HG02610 (cell line): ENCODE results near the gene PPP1R26.
A peak's percentile ranks its signal among the peaks of the same experiment; 100 is the strongest.

Experiments used
- ATAC-seq: cut with Tn5 transposase; IDR thresholded peaks from one replicate; pipeline ENCODE4 v1.9.1; 2021; ENCODE audit warnings: mild to moderate bottlenecking, moderate library complexity; ENCODE audit not compliant: unreplicated experiment

The PPP1R26 gene

GRCh38 chr9:135486267-135487065 is 6.9 kb downstream of the PPP1R26 start:
- no peak for ATAC-seq

DNA sequence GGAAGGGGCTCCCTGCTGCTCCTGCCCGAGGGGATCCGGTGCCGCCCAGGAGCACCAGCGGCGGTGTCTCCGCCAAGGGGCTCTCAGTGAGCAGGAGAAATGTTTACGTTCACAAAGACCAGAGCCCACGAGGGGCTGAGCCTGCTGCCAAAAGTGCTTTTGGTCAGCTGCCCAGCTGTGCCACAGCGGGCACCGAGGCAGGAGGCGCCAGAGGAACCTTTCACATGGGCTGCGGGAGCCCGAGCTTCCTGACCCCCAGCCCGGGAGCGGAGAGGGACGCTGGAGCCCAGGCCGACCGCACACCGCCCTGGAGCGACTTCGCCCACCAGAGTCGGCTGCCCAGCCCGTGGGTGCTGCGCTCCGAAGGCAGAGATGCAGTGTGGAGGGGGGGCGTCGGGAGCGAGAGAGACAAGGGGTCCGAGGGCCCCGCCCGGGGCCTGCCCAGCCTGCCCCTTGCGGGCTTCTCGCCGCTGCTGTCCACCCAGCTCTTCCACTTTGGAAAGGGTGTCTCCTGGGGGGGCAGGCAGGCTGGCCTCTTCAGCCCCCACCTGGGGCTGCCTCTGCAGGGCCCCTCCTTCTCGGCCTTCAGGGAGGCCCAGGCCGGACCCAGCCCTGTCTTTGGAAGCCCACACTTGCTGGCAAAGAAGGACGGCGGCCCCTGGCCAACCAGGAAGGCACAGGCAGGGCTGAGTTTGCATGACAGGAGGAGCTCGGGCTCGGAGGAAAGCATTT is 7.9 kb downstream of the PPP1R26 start:
- no peak for ATAC-seq

DNA sequence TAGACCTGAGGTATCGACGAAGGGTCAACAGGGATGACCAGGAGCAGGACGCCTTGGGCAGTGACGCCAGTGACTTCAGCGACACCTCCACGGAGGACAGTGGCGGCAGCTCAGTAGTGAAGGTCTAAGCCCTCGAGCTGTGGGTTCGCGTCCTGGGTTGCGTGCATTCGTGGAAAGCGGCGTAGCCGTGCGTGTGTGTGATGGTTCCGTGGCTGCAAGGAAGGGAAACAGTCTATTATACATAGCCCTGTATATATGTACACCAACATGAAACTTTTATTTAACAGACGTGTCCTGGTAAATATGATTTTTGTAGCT is 8.4 kb downstream of the PPP1R26 start:
- ATAC-seq: no peak

- ATAC-seq: no peak
Measured at GRCh38 chr9:135488527-135488926, 8.9 kb downstream of the PPP1R26 start.

DNA sequence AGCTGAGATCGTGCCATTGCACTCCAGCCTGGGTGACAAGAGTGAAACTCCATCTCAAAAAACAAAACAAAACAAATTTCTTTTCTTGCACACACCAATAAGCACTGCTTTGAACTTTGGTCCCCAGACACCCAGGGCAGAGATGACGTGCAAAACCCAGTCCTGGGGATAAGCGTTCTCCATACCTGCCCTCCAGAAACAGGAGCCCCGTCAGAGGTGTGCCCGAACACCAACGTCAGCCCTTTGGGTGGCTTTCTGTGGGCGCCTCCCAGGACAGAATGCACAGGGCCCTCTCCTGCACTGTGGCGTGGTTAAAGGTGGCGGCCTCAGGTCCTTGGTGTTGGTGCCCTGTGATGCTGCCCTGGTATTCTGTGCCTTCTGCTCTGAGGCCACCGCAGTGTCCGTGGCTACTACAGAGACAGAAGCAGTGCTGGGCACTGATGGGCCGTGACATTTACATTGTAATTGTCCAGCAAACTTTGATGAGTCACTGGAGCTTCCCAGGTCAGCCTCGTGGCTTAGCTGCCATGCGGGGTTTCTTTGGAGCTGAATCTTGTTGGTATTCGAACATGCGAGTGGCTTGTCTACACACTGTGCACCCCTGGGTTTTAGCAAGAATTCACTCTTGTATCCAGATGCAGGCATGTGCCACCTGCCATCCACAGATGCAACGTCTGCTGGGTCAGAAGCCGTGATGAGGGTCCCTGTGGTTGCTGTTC is 9.8 kb downstream of the PPP1R26 start:
- no peak for ATAC-seq

DNA sequence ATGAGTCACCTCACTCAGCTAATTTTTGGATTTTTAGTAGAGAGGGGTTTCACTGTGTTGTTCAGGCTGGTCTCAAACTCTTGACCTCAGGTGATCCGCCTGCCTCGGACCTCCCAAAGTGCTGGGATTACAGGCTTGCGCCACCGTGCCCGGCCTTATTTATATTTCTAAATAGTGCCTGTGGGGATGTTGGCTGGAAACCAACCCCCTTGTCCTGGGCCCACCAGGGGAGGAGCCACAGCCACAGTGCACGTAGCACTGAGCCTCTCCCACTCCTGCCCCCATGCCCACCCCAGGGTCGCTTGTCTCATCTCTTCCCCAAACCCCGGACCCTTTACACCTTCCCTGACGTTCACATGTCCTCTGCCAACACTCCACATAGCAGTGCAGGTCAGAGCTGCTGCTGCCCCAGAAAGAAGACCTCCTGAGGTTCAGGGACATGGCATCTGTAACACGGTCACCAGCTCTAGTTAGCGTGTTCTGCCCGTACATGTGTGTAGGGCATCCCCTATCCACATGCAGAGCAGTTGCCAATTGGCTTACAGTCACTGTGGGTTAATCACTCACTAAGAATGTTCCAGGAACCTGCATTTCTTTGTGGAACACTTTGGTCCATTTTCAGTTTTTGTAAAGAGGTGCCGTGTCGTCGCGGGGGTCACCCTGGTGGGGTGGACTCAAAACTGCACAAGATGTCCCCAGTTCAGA is 10.7 kb downstream of the PPP1R26 start:
- ATAC-seq: no peak

- ATAC-seq: no peak
Measured at GRCh38 chr9:135490980-135491464, 11.4 kb downstream of the PPP1R26 start.

DNA sequence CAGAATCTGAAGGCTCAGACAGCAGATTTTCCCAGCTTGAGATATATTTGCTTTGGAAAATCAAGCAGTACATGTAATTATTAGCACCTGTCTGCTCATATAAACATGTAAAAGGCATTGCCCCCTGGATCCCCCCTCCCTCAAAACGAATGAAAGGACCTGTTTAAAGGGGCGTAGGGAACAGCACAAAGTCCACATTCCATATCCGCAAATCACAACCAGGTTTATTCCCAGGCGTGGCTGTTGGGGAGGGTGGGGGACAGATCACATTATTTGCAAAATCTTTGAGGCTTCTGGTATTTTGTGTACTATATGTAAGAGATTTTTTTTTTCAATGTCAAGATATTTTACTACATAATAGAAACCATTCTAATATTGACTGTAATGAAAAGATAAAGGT is 12.2 kb downstream of the PPP1R26 start:
- ATAC-seq: no peak

DNA sequence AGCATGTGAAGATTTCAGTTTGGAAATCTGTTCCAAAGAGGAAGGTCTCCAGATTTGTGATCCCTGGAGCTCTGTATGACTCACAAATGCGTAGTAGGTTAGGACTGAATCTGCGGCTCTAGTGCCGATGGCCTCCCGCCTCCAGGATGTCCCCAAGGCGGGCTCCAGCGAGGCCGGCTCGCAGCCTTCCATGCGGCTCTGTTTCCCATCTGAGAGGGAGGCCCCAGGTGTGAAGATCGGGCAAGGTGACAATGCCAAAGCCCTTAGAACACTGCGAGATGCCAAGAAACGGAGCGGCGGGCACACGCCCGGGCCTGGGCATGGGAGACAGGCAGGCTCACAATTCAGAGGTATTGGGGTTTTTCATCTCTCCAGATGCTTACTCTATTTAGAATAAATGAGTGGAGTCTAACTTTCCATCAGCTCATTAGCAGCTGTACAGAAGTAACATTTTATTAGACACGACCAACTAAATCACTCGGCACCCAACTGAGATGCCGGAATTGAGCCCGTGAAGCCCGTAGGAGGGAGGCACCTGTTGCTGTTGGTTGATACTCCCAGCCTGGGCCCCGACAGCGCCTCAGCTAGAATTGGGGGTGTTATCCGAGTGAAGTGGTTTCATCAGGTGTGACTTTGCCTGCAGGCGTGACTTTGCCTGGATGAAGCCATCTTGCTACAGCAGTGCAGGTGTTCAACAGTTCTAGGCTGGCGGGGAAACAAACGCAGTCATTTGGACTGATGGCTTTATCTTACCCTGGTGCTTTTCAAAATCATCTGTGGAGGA is 13.5 kb downstream of the PPP1R26 start:
- ATAC-seq: no peak

DNA sequence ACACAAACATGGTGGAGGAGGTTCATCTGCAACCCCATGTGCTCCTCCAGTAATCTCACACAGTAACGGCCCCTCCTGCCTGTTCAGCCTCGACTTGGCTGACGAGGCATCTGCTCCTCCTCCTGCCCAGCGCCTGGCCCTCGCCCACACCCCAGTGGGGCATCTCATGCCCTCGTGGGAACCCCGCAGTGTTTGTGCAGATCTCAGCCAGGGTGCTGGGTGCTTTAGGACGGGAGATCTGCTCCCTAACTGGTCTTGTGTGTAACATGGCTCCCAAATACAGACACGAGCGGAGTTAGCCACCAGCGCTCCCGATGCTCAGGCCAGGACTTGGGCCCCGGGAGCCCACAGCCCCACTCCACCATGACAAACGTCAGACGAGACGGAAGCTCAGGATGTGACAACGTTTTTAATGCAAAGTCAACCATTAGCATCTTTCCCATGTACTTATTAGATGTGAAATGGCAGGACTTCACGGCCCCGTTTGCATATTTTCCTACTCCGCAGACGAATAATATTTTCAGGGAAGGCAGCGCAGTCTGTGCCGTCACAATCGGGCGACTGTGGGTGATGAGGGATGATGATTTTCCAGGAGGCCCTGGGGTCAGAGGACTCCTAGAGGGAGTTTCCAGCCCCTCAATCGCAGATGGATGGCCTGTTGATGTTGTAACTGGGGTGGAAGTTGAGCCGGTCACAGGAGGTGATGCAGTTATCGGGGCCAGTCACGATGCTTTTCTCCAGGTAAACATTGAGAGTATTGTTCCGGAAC is 15.4 kb downstream of the PPP1R26 start:
- ATAC-seq: no peak

DNA sequence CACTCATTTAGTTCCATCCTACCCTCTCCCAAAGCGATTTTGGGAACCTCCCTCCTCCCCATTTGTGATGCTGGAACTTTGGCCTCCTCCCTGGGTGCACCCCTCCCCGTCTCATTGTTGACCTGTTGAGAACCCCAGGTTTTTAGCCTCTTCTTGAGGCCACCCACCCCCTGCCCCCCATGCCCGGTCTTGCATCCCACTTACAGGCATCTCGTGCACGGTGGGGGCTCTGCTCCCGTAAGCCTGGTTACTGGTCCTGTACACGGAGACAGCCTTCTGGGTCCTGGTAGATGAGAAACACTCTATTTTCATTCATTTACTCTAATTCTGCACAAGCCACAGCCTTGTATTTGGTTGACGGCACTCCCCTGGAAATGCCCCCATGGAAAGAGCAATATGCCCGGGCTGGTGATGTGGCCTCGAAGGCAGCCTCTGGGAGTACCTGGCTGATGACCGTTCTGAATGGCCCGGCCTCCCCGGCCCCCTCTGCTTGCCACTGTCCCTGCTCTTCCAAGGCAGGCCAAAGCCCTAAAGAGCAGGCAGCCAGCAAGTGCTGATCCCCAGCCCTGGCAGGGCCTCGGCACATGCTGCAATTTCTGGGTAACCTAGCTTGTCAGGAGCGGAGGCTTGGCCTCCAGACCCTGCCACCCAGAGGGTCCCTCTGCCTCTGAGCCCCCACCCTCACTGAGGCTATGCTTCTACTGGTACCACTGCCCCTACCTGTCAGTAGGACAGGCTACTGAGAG is 19.0 kb downstream of the PPP1R26 start:
- no peak for ATAC-seq

DNA sequence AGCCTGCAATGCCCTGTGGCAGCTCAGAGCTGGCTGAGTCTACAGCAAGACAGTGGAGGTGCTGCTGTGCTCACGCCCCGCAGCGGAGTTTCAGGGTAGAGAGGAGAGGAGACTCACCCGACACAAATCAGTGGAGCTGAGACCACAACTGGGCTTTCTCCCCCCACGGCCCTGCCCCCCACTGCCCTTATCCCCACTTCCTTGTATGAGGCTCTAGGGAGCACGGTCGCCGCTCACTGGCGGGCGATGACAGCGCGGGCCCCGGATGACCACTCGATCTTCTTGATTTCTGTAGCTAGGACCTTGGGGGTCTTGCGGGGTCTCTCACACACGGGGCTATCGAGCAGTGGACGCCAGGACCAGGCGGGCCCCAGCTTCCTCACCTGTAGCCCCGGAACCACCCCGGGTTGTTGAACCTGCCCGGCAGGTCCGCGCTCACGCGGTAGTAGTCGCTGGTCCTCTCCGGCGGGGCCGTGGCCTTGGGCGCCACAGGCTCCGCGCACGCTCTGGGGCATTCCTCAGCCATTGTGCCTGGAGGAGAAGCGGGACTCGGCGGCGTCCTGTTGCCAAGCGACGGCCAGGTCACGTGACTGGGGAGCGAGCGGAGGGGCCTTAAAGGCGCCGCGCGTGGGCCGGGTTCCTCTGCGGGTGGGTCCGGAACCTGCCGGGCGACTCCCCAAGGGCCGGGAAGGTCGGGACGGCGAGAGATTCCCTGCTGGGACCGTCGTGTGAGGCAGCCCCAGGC is 19.9 kb downstream of the PPP1R26 start:
- no peak for ATAC-seq

DNA sequence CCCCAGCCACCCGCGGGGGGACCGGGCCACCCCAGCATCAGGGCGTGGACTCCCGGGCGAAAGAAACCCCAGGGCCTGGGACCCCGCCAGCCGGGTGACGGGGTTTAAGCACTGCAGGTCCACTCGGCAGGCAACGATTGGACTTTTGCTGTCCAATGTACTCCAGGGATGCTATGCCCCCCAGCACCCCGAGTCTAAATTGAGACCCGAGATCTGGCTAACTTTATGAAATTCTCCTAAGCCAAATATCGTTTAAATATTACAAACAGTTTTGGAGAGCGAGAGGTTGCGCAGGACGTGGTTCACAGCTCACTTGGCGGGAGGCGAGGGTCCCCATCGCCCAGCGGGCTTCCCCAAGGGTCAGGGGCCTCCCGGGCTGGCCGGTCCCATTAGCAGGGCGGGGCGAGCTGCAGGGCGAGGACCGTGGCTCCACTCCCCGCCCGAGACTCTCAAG is 20.5 kb downstream of the PPP1R26 start:
- no peak for ATAC-seq

- peak; percentile 82 for ATAC-seq
Measured at GRCh38 chr9:135500525-135501260, 21.1 kb downstream of the PPP1R26 start, which contains the start of gene MRPS2. Gene MRPS2 (plus strand): TSS chr9:135500682. CDS start chr9:135500711, 29 bp downstream.

DNA sequence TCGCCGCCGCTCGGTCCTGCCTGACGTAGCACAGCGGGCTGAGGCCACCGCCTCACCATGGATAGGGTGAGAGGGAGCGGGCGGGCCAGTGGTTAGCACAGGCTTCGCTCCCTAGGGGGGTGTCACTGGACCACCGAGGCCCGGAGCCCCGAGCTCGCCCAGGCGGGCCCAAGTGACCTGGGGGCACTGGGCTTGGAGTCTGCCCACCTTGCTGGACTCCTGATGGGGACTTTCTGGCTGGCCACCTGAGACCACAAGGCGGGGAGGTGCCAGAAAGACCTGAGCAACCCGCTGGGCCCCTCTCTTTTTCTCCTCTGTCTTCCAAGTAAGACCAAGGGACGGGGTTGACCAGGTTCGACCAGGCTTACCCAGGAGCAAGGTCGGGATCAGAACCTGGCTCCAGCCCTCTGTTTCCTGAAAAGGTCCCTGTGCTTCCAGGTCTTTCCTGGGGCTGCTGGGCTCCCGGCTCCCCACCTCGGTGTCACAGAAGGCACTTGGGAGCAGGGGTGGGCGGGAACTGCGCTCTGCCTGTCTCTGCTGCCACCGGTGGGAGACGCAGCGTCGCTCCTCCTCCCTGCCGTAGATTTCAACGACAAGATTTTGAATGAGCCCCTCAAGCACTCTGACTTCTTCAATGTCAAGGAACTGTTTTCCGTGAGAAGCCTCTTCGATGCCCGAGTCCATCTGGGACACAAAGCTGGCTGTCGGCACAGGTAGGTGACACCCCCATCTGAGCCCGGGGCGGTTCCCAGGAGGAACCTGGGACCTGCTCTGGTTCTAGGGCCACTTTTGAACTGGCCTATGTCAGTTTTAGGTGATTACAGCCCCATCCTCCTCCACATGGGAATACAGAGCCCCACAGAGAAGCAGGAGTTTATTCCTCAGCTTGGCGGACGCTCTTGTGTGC is 21.9 kb downstream of the PPP1R26 start:
- ATAC-seq: no peak

DNA sequence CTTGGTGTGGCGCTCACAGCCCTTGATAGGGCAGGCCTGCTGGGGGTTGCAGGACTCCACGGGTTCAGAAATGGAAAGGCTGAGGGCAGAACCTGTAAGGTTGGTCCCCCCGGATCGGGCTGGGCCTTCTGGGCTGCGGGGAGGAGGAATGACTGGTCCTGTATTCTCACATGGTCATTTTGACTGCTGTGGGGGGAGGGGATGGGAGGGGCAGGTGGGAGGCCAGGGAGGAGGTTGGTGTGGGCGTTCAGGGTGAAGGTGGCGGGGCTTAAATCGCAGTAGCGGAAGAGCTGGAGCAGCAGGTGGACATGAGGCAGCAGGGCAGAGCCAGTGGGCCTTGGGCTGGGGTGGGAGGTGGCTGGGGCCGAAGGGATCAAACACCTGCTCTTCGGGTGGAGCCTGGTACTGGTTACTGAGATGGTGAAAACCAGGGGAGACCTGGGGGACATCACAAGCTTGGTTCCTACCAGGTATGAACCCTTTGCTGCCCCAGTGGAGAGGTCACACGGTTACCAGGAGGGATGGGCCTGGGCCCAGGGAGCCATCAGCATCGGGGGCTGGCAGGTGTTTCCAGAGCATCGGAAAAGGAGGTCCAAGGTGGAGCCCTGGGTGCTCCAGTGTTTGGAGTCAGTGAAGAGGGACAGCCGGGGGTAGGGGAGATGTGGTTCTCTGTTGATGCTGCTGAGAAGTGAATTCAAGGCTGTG is 22.7 kb downstream of the PPP1R26 start:
- ATAC-seq: no peak
